NT2/D1 (cell line): Measurements from ENCODE around the gene GSTCD.

Experiments used
- YY1 ChIP-seq: IDR thresholded peaks from 2 replicates; pipeline ENCODE4 v1.6.1; 2011; ENCODE audit not compliant: insufficient read length, insufficient read depth
- ZNF274 ChIP-seq: IDR thresholded peaks from 2 replicates; pipeline ENCODE4 v1.6.1; 2011; ENCODE audit warnings: mild to moderate bottlenecking, low read depth, low read length

- TF ChIP-seq YY1 (no peak), ZNF274 (no peak)
These were observed 128.0 kb downstream of the GSTCD start for GRCh38 chr4:105836537-105836936.
